ENCODE results near the gene ERF. TPM values are rescaled to one million over a fixed set of nuclear protein-coding genes. Genes with fewer than 3 reads are reported as not detected.

The ERF gene
- total RNA-seq, 1 experiment from 2014 or later: 100 TPM

- CTCF ChIA-PET: interaction anchor here (0.6 to 1.4 kb wide), 2 partner anchors 10 to 11 kb away, joined by 4 to 5 read pairs; no protein-coding TSS in a partner anchor
- intact Hi-C loops (cut with micrococcal nuclease; ENCODE audit: unreplicated experiment): no loop called here
- Mint-ChIP-seq H3K4me3 (ENCODE audit: low read depth, unreplicated experiment) (peak overlapping the region; percentile 92), H3K27me3 (ENCODE audit: unreplicated experiment) (no peaks in the 10 kb centered on the region), H3K36me3 (ENCODE audit: insufficient read depth, unreplicated experiment) (peaks cover 78% of the 10 kb centered on the region), H3K27ac (ENCODE audit: unreplicated experiment) (peak overlapping the region; percentile 92), H3K4me1 (ENCODE audit: low read depth, unreplicated experiment) (peaks cover 34% of the 10 kb centered on the region), H3K9me3 (ENCODE audit: low read depth, unreplicated experiment) (no peaks in the 10 kb centered on the region)
- DNase-seq: peak; percentile 48
- TF ChIP-seq CTCF (IDR thresholded peaks at IDR 0.05; ENCODE audit: unreplicated experiment): no peak
- TSS peak; percentile 47 for BruUV-seq (replicated peaks)
Observed at GRCh38 chr19:42252365-42253244, 2.3 kb downstream of the ERF start.

GRCh38 chr19:42251572-42252358 lies 3.2 kb downstream of the ERF start:
- CTCF ChIA-PET: interaction anchor here (0.6 to 1.4 kb wide), 4 partner anchors 9 to 130 kb away, joined by 3 to 5 read pairs (median 4); no protein-coding TSS in a partner anchor
- BruUV-seq (replicated peaks): no TSS peak
- Mint-ChIP-seq H3K36me3 (ENCODE audit: insufficient read depth, unreplicated experiment) (peaks cover 79% of the 10 kb centered on the region), H3K27ac (ENCODE audit: unreplicated experiment) (peak overlapping the region; percentile 92), H3K4me3 (ENCODE audit: low read depth, unreplicated experiment) (peak overlapping the region; percentile 92), H3K9me3 (ENCODE audit: low read depth, unreplicated experiment) (no peaks in the 10 kb centered on the region), H3K4me1 (ENCODE audit: low read depth, unreplicated experiment) (peaks cover 33% of the 10 kb centered on the region), H3K27me3 (ENCODE audit: unreplicated experiment) (no peaks in the 10 kb centered on the region)
- no peak for TF ChIP-seq CTCF (IDR thresholded peaks at IDR 0.05; ENCODE audit: unreplicated experiment)
- DNase-seq: no peak
- intact Hi-C loops (cut with micrococcal nuclease; ENCODE audit: unreplicated experiment): no loop called here

GRCh38 chr19:42250666-42251531 lies 4.0 kb downstream of the ERF start:
- Mint-ChIP-seq H3K4me1 (ENCODE audit: low read depth, unreplicated experiment) (peaks cover 33% of the 10 kb centered on the region), H3K36me3 (ENCODE audit: insufficient read depth, unreplicated experiment) (peaks cover 84% of the 10 kb centered on the region), H3K4me3 (ENCODE audit: low read depth, unreplicated experiment) (peak overlapping the region; percentile 92), H3K9me3 (ENCODE audit: low read depth, unreplicated experiment) (no peaks in the 10 kb centered on the region), H3K27ac (ENCODE audit: unreplicated experiment) (peak overlapping the region; percentile 92), H3K27me3 (ENCODE audit: unreplicated experiment) (no peaks in the 10 kb centered on the region)
- no peak for DNase-seq
- no peak for TF ChIP-seq CTCF (IDR thresholded peaks at IDR 0.05; ENCODE audit: unreplicated experiment)
- CTCF ChIA-PET: interaction anchor here (0.7 kb wide), 2 partner anchors 27 to 130 kb away, joined by 3 read pairs; no protein-coding TSS in a partner anchor
- intact Hi-C loops (cut with micrococcal nuclease; ENCODE audit: unreplicated experiment): no loop called here
- BruUV-seq (replicated peaks): TSS peak; percentile 3

GRCh38 chr19:42250183-42250665 lies 4.7 kb downstream of the ERF start:
- Mint-ChIP-seq H3K27me3 (ENCODE audit: unreplicated experiment) (no peaks in the 10 kb centered on the region), H3K4me3 (ENCODE audit: low read depth, unreplicated experiment) (no peak overlapping the region), H3K27ac (ENCODE audit: unreplicated experiment) (no peak overlapping the region), H3K36me3 (ENCODE audit: insufficient read depth, unreplicated experiment) (peaks cover 80% of the 10 kb centered on the region), H3K4me1 (ENCODE audit: low read depth, unreplicated experiment) (peaks cover 35% of the 10 kb centered on the region), H3K9me3 (ENCODE audit: low read depth, unreplicated experiment) (no peaks in the 10 kb centered on the region)
- DNase-seq: no peak
- intact Hi-C loops (cut with micrococcal nuclease; ENCODE audit: unreplicated experiment): no loop called here
- BruUV-seq (replicated peaks): no TSS peak
- CTCF ChIA-PET: no interaction called here
- no peak for TF ChIP-seq CTCF (IDR thresholded peaks at IDR 0.05; ENCODE audit: unreplicated experiment)
